ENCODE results near the gene EMILIN1. TPM values are rescaled to one million over a fixed set of nuclear protein-coding genes. Genes with fewer than 3 reads are reported as not detected.

Gene EMILIN1
- total RNA-seq, 1 experiment from 2014 or later, result 1.2 TPM

DNA sequence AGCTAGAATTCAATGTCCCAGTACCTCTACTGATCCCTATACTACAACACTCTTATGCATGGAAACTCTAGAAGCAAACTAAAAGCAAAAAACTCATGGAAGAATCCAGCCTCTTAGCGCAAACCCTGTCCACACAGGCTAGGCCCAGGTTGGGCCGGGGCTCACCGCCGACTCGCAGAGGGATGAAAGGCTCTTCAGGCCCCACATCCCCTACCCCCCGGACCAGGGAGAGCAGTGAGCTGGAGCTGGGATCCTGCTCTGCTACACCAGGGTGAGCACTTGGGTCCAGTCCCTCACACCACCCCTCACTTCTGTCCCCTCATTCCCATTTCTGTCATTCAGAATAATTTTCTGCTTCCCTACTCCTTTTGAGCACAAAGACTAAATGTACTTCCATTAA lies 9.0 kb upstream of the EMILIN1 start:
- H2BK120ac ChIP-seq (ENCODE audit: low read depth, low read length, poor library complexity, severe bottlenecking), result no peak overlapping the region
- no peak overlapping the region for H2AFZ ChIP-seq (ENCODE audit: low read length)
- DNase-seq, result no peak
- no peak overlapping the region for H3K4ac ChIP-seq (ENCODE audit: low read depth, low read length)
- H2BK5ac ChIP-seq (ENCODE audit: insufficient read length, low read length), result no peak overlapping the region
- H3K4me1 ChIP-seq (ENCODE audit: insufficient read depth, low read length), result no peaks in the 10 kb centered on the region
- no peak overlapping the region for H3K27ac ChIP-seq (ENCODE audit: insufficient read length, low read depth, low read length)
- H4K91ac ChIP-seq (ENCODE audit: insufficient read length, low read depth, low read length), result no peak overlapping the region
- H3K27me3 ChIP-seq (ENCODE audit: insufficient read depth, low read length), result no peaks in the 10 kb centered on the region
- no peak overlapping the region for H4K5ac ChIP-seq (ENCODE audit: insufficient read length, low read depth, low read length)
- H2BK15ac ChIP-seq (ENCODE audit: low read depth, low read length), result no peak overlapping the region
- no peak overlapping the region for H2BK12ac ChIP-seq (ENCODE audit: insufficient read length, low read depth, low read length)
- no peak overlapping the region for H4K8ac ChIP-seq (replicated peaks; ENCODE audit: insufficient read length, low read depth, low read length)
- H3K9me3 Mint-ChIP-seq, result no peaks in the 10 kb centered on the region; a peak in 1 of 5 replicates
- H3K4me1 Mint-ChIP-seq, result peaks cover 14 to 17% of the 10 kb centered on the region in 2 experiments
- no peak overlapping the region for H3K23ac ChIP-seq (ENCODE audit: insufficient read length, low read depth, low read length)
- H3K23me2 ChIP-seq (ENCODE audit: insufficient read length, low read depth, low read length, poor library complexity, severe bottlenecking), result peaks cover 12% of the 10 kb centered on the region
- no peak overlapping the region for H3K56ac ChIP-seq (ENCODE audit: insufficient read length, low read depth, low read length)
- no peaks in the 10 kb centered on the region for H3K9me3 ChIP-seq (ENCODE audit: control insufficient read depth, low read depth, low read length)
- H3K36me3 Mint-ChIP-seq (ENCODE audit: insufficient read depth in 1 of 3, low read depth in 3 of 3), result peaks cover 19 to 55% (median 54%) of the 10 kb centered on the region in 3 experiments; a peak in 6 of 7 replicates
- no peak overlapping the region for H3K18ac ChIP-seq (ENCODE audit: insufficient read length, low read depth, low read length)
- H3K27me3 Mint-ChIP-seq (ENCODE audit: low read depth), result peaks cover 4% of the 10 kb centered on the region; the same call in 1 of the 2 replicates
- no peak overlapping the region for H3T11ph ChIP-seq (ENCODE audit: low read length)
- H2AK5ac ChIP-seq (ENCODE audit: insufficient read length, low read length), result no peak overlapping the region
- no peak overlapping the region for H3K9ac ChIP-seq (ENCODE audit: extremely low read depth, insufficient read length, low read length)
- H4K20me1 ChIP-seq (ENCODE audit: control insufficient read depth, insufficient read depth, insufficient read length), result no peaks in the 10 kb centered on the region
- no peak overlapping the region; a peak in 1 of 7 replicates for H3K27ac Mint-ChIP-seq
- H3K14ac ChIP-seq (ENCODE audit: insufficient read depth, low read length), result no peak overlapping the region
- no peak overlapping the region for H2BK20ac ChIP-seq (ENCODE audit: low read depth, low read length, poor library complexity, severe bottlenecking)
- H3K4me3 Mint-ChIP-seq, result peak overlapping the region; percentile 94 to 97; a peak in 4 of 5 replicates
- H3K79me1 ChIP-seq (ENCODE audit: insufficient read depth, low read depth, low read length, poor library complexity, severe bottlenecking), result peaks cover 2% of the 10 kb centered on the region
- WGBS (ENCODE audit: extremely low coverage, insufficient read length, low lambda C conversion rate), result no CpG with 5 or more reads among the region's 6 CpGs
- H3K79me2 ChIP-seq (ENCODE audit: insufficient read depth, low read length), result peaks cover 5% of the 10 kb centered on the region; the same call in 1 of the 2 replicates
- TF ChIP-seq, protein P1, sequence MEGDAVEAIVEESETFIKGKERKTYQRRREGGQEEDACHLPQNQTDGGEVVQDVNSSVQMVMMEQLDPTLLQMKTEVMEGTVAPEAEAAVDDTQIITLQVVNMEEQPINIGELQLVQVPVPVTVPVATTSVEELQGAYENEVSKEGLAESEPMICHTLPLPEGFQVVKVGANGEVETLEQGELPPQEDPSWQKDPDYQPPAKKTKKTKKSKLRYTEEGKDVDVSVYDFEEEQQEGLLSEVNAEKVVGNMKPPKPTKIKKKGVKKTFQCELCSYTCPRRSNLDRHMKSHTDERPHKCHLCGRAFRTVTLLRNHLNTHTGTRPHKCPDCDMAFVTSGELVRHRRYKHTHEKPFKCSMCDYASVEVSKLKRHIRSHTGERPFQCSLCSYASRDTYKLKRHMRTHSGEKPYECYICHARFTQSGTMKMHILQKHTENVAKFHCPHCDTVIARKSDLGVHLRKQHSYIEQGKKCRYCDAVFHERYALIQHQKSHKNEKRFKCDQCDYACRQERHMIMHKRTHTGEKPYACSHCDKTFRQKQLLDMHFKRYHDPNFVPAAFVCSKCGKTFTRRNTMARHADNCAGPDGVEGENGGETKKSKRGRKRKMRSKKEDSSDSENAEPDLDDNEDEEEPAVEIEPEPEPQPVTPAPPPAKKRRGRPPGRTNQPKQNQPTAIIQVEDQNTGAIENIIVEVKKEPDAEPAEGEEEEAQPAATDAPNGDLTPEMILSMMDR (conservative IDR thresholded peaks at IDR 0.05), result no peak
- no peak overlapping the region for H3K4me2 ChIP-seq (ENCODE audit: insufficient read depth, insufficient read length, low read length)

Data from H9 (cell line).